WI38 (cell line): ENCODE measurements around the gene SLC16A5.

Source experiments
- H3K4me3 ChIP-seq: 2 replicates; pipeline ENCODE4 v1.5.1; 2011; ENCODE audit warnings: low read depth, mild to moderate bottlenecking, control low read depth, low read length
- CTCF ChIP-seq: IDR thresholded peaks from 2 replicates; pipeline ENCODE4 v1.5.1; 2012; ENCODE audit warnings: low read depth, mild to moderate bottlenecking, control low read depth, low read length

The SLC16A5 gene

GRCh38 chr17:75098861-75099260 lies 11.1 kb downstream of the SLC16A5 start:
- TF ChIP-seq CTCF: no peak
- no peak overlapping the region for H3K4me3 ChIP-seq

GRCh38 chr17:75099881-75100595 lies 12.3 kb downstream of the SLC16A5 start:
- no peak for TF ChIP-seq CTCF
- no peak overlapping the region for H3K4me3 ChIP-seq

GRCh38 chr17:75102385-75102821 lies 14.6 kb downstream of the SLC16A5 start:
- TF ChIP-seq CTCF: no peak

GRCh38 chr17:75103601-75104554 lies 16.1 kb downstream of the SLC16A5 start:
- no peak for TF ChIP-seq CTCF
- H3K4me3 ChIP-seq: no peak overlapping the region

More at GRCh38 chr17:75102385-75102821, 14.6 kb downstream of the SLC16A5 start:
- no peak overlapping the region for H3K4me3 ChIP-seq

- no peak overlapping the region for H3K4me3 ChIP-seq
- TF ChIP-seq CTCF: peak; percentile 93
Measured at GRCh38 chr17:75105126-75106080, 17.6 kb downstream of the SLC16A5 start.

GRCh38 chr17:75108193-75108592 lies 20.4 kb downstream of the SLC16A5 start:
- no peak for TF ChIP-seq CTCF
- no peak overlapping the region for H3K4me3 ChIP-seq
